K562 (cell line): ENCODE results near the gene LYPD5. TPM values are rescaled to one million over a fixed set of nuclear protein-coding genes. Genes with fewer than 3 reads are reported as not detected.
"Not testable (repeated sequence)": the region's sequence is repeated elsewhere in the genome, so short reads cannot be mapped to it uniquely, and the experiment has no call there.

Experiments
- ATAC-seq: fragments of 200-7000 bp; cut with Tn5 transposase; 3 replicates; pipeline ENCODE4 v1.9.1; 2020; ENCODE audit warnings: moderate library complexity
- BruUV-seq: library from RNA; stranded (reverse); fragments of 400-500 nt; replicated peaks from 2 replicates; lab custom pipeline; 2021; lab: Mats Ljungman, UMichigan
- CTCF ChIA-PET: fragments of 300-600 bp; formaldehyde crosslinking; extraction: SDS; loops from one replicate; lab custom pipeline; 2021; ENCODE audit warnings: low intra/inter-chr PET ratio; lab: Yijun Ruan, JAX
- POLR2A ChIA-PET: fragments of 300-600, 350-650 bp; sonication (Branson Sonifier 250); formaldehyde crosslinking; extraction: SDS; loops from one replicate; lab custom pipeline; 2021; ENCODE audit warnings: antibody characterized with exemption, inconsistent platforms; lab: Yijun Ruan, JAX
- DNase-seq, 4 experiments: peaks; one replicate each; pipeline versions ENCODE4 v3.0.0 to v3.0.0-alpha.2; 2011 to 2018; ENCODE audit warnings: low spot score in 3 of 4, mixed read lengths in 3 of 4; ENCODE audit errors: extremely low read depth in 1 of 4
- FAIRE-seq: peaks from 2 replicates; lab custom pipeline; 2011; peaks lifted over from hg19 to GRCh38; lab: Jason Lieb, UNC
- H2AFZ ChIP-seq: 2 replicates; pipeline ENCODE4 v1.6.0; 2011; ENCODE audit warnings: low read depth, low read length, control low read depth, inconsistent platforms
- H3K27ac ChIP-seq: fragments of 200-600 bp; 3 replicates; pipeline ENCODE4 v1.8.0; 2011; ENCODE audit warnings: low read depth, mild to moderate bottlenecking, control low read depth, inconsistent platforms, low read length, moderate library complexity, mixed read lengths; ENCODE audit errors: extremely low read depth
- H3K27me3 ChIP-seq, 2 experiments: fragments of 300-600 bp in 1 of 2; 2 replicates in 1 of 2; 3 replicates in 1 of 2; pipeline versions ENCODE4 v1.6.0 to v1.8.0; 2011; ENCODE audit warnings: inconsistent platforms in 2 of 2, low read length in 2 of 2, mild to moderate bottlenecking in 1 of 2, mixed read lengths in 1 of 2, moderate library complexity in 1 of 2; ENCODE audit not compliant: control insufficient read depth in 2 of 2, insufficient read depth in 2 of 2
- H3K36me3 ChIP-seq: fragments of 300-600 bp; 3 replicates; pipeline ENCODE4 v1.8.0; 2011; ENCODE audit warnings: mild to moderate bottlenecking, low read length, inconsistent platforms; ENCODE audit not compliant: control insufficient read depth, insufficient read depth
- H3K4me1 ChIP-seq, 2 experiments: fragments of 200-600 bp in 1 of 2; replicated peaks in 1 of 2; 2 replicates in 1 of 2; 3 replicates in 1 of 2; pipeline versions ENCODE4 v1.5.1 to v1.8.0; 2011; ENCODE audit warnings: inconsistent platforms in 2 of 2, low read length in 2 of 2, mild to moderate bottlenecking in 1 of 2, mixed read lengths in 1 of 2, moderate library complexity in 1 of 2; ENCODE audit not compliant: control insufficient read depth in 2 of 2, insufficient read depth in 2 of 2
- H3K4me2 ChIP-seq: 2 replicates; pipeline ENCODE4 v1.6.1; 2011; ENCODE audit warnings: low read length, control low read depth, inconsistent platforms, mixed read lengths; ENCODE audit not compliant: insufficient read depth
- H3K4me3 ChIP-seq: fragments of 200-600 bp; sonication (generic), shearing (Covaris generic); 2 replicates; pipeline ENCODE4 v1.5.1; 2016; ENCODE audit warnings: control low read depth, inconsistent platforms
- H3K79me2 ChIP-seq: fragments of 200-600 bp; 3 replicates; pipeline ENCODE4 v1.8.0; 2011; ENCODE audit warnings: low read length, inconsistent platforms; ENCODE audit not compliant: control insufficient read depth, insufficient read depth
- H3K9ac ChIP-seq, 2 experiments: 2 replicates each; pipeline versions ENCODE4 v1.6.0 to v1.6.1; 2011; ENCODE audit warnings: low read depth in 2 of 2, low read length in 2 of 2, control low read depth in 1 of 2, inconsistent platforms in 1 of 2, mild to moderate bottlenecking in 1 of 2, mixed read lengths in 1 of 2; ENCODE audit not compliant: insufficient read depth in 1 of 2
- H3K9me1 ChIP-seq: one replicate; pipeline ENCODE4 v1.6.0; 2011; ENCODE audit warnings: inconsistent platforms, mild to moderate bottlenecking, low read length, moderate library complexity; ENCODE audit not compliant: control insufficient read depth, insufficient read depth
- H3K9me3 ChIP-seq: replicated peaks from 2 replicates; pipeline ENCODE4 v1.5.1; 2011; ENCODE audit warnings: low read depth, low read length, inconsistent platforms; ENCODE audit not compliant: control insufficient read depth, insufficient read depth
- H4K20me1 ChIP-seq: replicated peaks from 2 replicates; pipeline ENCODE4 v1.6.1; 2011; ENCODE audit warnings: low read length, inconsistent platforms, mixed read lengths; ENCODE audit not compliant: control insufficient read depth, insufficient read depth
- FOXJ2 ChIP-seq: fragments of 200-800 bp; sonication (Bioruptor generic); IDR thresholded peaks from 2 replicates; pipeline ENCODE4 v1.6.1; 2016; ENCODE audit warnings: missing genetic modification characterization, missing compliant biosample characterization
- NR4A1 ChIP-seq, 2 experiments: fragments of 250-450 bp in 1 of 2; fragments of 450-650 bp in 1 of 2; sonication (Bioruptor Pico) in 1 of 2; IDR thresholded peaks; 2 replicates each; pipeline versions ENCODE4 v1.4.0 to v1.6.1; 2016 to 2020; ENCODE audit warnings: mild to moderate bottlenecking in 2 of 2, missing compliant biosample characterization in 1 of 2, missing genetic modification characterization in 1 of 2, moderate library complexity in 1 of 2
- ZKSCAN8 ChIP-seq: fragments of 200-800 bp; sonication (Bioruptor generic); IDR thresholded peaks from 2 replicates; pipeline ENCODE4 v1.6.1; 2016; ENCODE audit warnings: missing genetic modification characterization, missing compliant biosample characterization
- ZNF197 ChIP-seq: fragments of 200-800 bp; sonication (Bioruptor generic); IDR thresholded peaks from 2 replicates; pipeline ENCODE4 v1.6.1; 2016; ENCODE audit warnings: low read depth, missing genetic modification characterization, missing compliant biosample characterization
- ZNF316 ChIP-seq: fragments of 450-650 bp; IDR thresholded peaks from 2 replicates; pipeline ENCODE4 v1.6.1; 2016
- ZNF586 ChIP-seq: fragments of 450-650 bp; formaldehyde crosslinking; conservative IDR thresholded peaks from 2 replicates; pipeline ENCODE4 v1.4.0; 2020; ENCODE audit warnings: mild to moderate bottlenecking, moderate library complexity
- WGBS: fragments of 100-300 bp; shearing (Covaris generic); methylation state at CpG from one replicate; pipeline ENCODE4 v1.1.6; 2016; ENCODE audit warnings: low coverage, mixed read lengths; ENCODE audit not compliant: insufficient coverage; ENCODE audit errors: missing lambda C conversion rate; 5-methylcytosine and 5-hydroxymethylcytosine counted together
- in situ Hi-C: fragments of 300-500 bp; cut with MboI; formaldehyde crosslinking; loops from 4 replicates; pipeline ENCODE4 v1.15.0; 2018; ENCODE audit warnings: inconsistent platforms, mixed read lengths
- intact Hi-C: fragments of 100-400 bp; cut with micrococcal nuclease; formaldehyde crosslinking; loops from 2 replicates; pipeline ENCODE4 v1.14.2; 2022
- polyA plus RNA-seq, 8 experiments: library from polyadenylated mRNA; depleted of rRNA in 4 of 8; stranded (reverse) in 5 of 8; unstranded in 3 of 8; fragments of >200 nt; fragmentation: Nextera tagmentation in 2 of 8; fragmentation: Illumina TruSeq in 1 of 8; extraction: Ambion mirVana in 2 of 8; extraction: Trizol in 1 of 8; gene quantifications; 2 replicates each; pipeline versions ENCODE4 v1.2.1 to v1.2.3, GENCODE V29; 2011 to 2014; ENCODE audit warnings: inconsistent platforms in 1 of 8, missing spikeins in 1 of 8
- total RNA-seq, 7 experiments: library from RNA; depleted of rRNA in 6 of 7; stranded (reverse); fragments of >200 nt in 6 of 7; fragmentation: Illumina TruSeq in 2 of 7; extraction: Trizol in 2 of 7; gene quantifications; 2 replicates each; pipeline versions ENCODE4 v1.2.1 to v1.2.3, GENCODE V29; 2011 to 2021; ENCODE audit warnings: low replicate concordance in 1 of 7
- TF ChIP-seq, protein P1 (sequence below), 2 experiments: fragments of 200-800 bp in 1 of 2; sonication (Bioruptor generic) in 1 of 2; sonication (generic) in 1 of 2; formaldehyde crosslinking in 1 of 2; IDR thresholded peaks in 1 of 2; conservative IDR thresholded peaks in 1 of 2; 2 replicates each; pipeline versions ENCODE4 v1.5.0 to v1.6.1; 2016 to 2020; ENCODE audit warnings: missing compliant biosample characterization in 1 of 2, missing genetic modification characterization in 1 of 2, missing genetic modification reagents in 1 of 2
- TF ChIP-seq, protein P2 (sequence below): fragments of 450-650 bp; IDR thresholded peaks from 2 replicates; pipeline ENCODE4 v1.7.0; 2016; ENCODE audit warnings: borderline replicate concordance
- TF ChIP-seq, protein P3 (sequence below): fragments of 200-800 bp; sonication (Bioruptor generic); IDR thresholded peaks from 2 replicates; pipeline ENCODE4 v1.6.1; 2017; ENCODE audit warnings: missing genetic modification characterization, missing compliant biosample characterization
- TF ChIP-seq, protein P4 (sequence below): IDR thresholded peaks from 2 replicates; pipeline ENCODE4 v1.6.1; 2011; ENCODE audit warnings: borderline replicate concordance, low read depth, mild to moderate bottlenecking, moderate library complexity, low read length; ENCODE audit not compliant: insufficient read depth, poor library complexity, severe bottlenecking
- TF ChIP-seq, protein P5 (sequence below): fragments of 250-450 bp; sonication (Bioruptor Pico); IDR thresholded peaks from 2 replicates; pipeline ENCODE4 v1.5.0; 2020; ENCODE audit warnings: mild to moderate bottlenecking

The LYPD5 gene
- total and polyA plus RNA-seq, 9 of the 15 experiments (the other 6 are each of a cell fraction or from before 2014, with no cell fraction given), result 0.03 to 0.22 (median 0.10) TPM; not detected in 3

DNA sequence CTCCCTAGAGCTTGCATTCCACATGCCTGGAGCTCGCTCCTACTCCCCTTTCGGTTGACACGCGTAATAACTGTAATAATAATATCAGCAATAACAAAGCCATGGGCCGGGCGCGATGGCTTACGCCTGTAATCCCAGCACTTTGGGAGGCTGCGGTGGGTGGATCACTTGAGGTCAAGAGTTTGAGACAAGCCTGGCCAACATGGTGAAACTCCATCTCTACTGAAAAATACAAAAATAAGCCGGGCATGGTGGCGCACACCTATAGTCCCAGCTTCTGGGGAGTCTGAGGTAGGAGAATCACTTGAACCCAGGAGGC, 27.3 kb downstream of the LYPD5 start:
- H3K9me1 ChIP-seq; DNase-seq; H3K27me3 ChIP-seq; in situ Hi-C loops; H4K20me1 ChIP-seq; H3K9me3 ChIP-seq; BruUV-seq; FAIRE-seq; TF ChIP-seq NR4A1 (CRISPR knock-in tag; IDR thresholded peaks at IDR 0.05): not testable (repeated sequence)
- H3K4me1 ChIP-seq, result peaks cover 65 to 69% of the 10 kb centered on the region in 2 experiments
- peak overlapping the region; percentile 90 for H3K4me2 ChIP-seq
- peaks cover 30% of the 10 kb centered on the region for H3K36me3 ChIP-seq
- CTCF ChIA-PET, result interaction anchor here (0.7 to 2.0 kb wide), 4 partner anchors 9 to 30 kb away, joined by 3 to 14 read pairs (median 4); no protein-coding TSS in a partner anchor
- peaks cover 74% of the 10 kb centered on the region for H3K79me2 ChIP-seq
- POLR2A ChIA-PET, result interaction anchor here (1.0 to 9.9 kb wide), 4 partner anchors 9 to 21 kb away, joined by 5 to 71 read pairs (median 24); partner anchors contain the start of gene SMG9
- H3K27ac ChIP-seq, result peak overlapping the region; percentile 95
- WGBS, result 11% methylated on average over 11 of the region's 11 CpGs
- peak overlapping the region; percentile 51; the same call in 1 of the 2 replicates for H3K4me3 ChIP-seq
- H2AFZ ChIP-seq, result peak overlapping the region; percentile 90
- ATAC-seq, result peak; percentile 48
- intact Hi-C loops, result loop anchor here (1.0 kb wide), 1 partner anchor 10 kb away; no protein-coding TSS in a partner anchor
- H3K9ac ChIP-seq, result peak overlapping the region; percentile 69 to 75; a peak in 3 of 4 replicates
- TF ChIP-seq, protein P1, sequence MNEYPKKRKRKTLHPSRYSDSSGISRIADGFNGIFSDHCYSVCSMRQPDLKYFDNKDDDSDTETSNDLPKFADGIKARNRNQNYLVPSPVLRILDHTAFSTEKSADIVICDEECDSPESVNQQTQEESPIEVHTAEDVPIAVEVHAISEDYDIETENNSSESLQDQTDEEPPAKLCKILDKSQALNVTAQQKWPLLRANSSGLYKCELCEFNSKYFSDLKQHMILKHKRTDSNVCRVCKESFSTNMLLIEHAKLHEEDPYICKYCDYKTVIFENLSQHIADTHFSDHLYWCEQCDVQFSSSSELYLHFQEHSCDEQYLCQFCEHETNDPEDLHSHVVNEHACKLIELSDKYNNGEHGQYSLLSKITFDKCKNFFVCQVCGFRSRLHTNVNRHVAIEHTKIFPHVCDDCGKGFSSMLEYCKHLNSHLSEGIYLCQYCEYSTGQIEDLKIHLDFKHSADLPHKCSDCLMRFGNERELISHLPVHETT (CRISPR knock-in tag; conservative IDR thresholded peaks at IDR 0.05 in 1 of 2, IDR thresholded peaks at IDR 0.05 in 1 of 2), result peak in 1 of 2 experiments; percentile 3; a peak in 1 of 4 replicates
- TF ChIP-seq, protein P2, sequence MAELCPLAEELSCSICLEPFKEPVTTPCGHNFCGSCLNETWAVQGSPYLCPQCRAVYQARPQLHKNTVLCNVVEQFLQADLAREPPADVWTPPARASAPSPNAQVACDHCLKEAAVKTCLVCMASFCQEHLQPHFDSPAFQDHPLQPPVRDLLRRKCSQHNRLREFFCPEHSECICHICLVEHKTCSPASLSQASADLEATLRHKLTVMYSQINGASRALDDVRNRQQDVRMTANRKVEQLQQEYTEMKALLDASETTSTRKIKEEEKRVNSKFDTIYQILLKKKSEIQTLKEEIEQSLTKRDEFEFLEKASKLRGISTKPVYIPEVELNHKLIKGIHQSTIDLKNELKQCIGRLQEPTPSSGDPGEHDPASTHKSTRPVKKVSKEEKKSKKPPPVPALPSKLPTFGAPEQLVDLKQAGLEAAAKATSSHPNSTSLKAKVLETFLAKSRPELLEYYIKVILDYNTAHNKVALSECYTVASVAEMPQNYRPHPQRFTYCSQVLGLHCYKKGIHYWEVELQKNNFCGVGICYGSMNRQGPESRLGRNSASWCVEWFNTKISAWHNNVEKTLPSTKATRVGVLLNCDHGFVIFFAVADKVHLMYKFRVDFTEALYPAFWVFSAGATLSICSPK, result 0 out of 2 replicates have a peak, but pooled peaks have one; percentile 36
- TF ChIP-seq NR4A1 (tag; IDR thresholded peaks at IDR 0.05) (peak; percentile 6; the same call in 1 of the 2 replicates), ZNF586 (CRISPR knock-in tag) (0 out of 2 replicates have a peak, but pooled peaks have one; percentile 0), FOXJ2 (tag) (0 out of 2 replicates have a peak, but pooled peaks have one; percentile 35), ZKSCAN8 (CRISPR knock-in tag) (peak; percentile 63), ZNF316 (0 out of 2 replicates have a peak, but pooled peaks have one; percentile 11), ZNF197 (0 out of 2 replicates have a peak, but pooled peaks have one; percentile 31)
- TF ChIP-seq, protein P3, sequence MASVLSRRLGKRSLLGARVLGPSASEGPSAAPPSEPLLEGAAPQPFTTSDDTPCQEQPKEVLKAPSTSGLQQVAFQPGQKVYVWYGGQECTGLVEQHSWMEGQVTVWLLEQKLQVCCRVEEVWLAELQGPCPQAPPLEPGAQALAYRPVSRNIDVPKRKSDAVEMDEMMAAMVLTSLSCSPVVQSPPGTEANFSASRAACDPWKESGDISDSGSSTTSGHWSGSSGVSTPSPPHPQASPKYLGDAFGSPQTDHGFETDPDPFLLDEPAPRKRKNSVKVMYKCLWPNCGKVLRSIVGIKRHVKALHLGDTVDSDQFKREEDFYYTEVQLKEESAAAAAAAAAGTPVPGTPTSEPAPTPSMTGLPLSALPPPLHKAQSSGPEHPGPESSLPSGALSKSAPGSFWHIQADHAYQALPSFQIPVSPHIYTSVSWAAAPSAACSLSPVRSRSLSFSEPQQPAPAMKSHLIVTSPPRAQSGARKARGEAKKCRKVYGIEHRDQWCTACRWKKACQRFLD (CRISPR knock-in tag), result peak; percentile 84
- TF ChIP-seq, protein P4, sequence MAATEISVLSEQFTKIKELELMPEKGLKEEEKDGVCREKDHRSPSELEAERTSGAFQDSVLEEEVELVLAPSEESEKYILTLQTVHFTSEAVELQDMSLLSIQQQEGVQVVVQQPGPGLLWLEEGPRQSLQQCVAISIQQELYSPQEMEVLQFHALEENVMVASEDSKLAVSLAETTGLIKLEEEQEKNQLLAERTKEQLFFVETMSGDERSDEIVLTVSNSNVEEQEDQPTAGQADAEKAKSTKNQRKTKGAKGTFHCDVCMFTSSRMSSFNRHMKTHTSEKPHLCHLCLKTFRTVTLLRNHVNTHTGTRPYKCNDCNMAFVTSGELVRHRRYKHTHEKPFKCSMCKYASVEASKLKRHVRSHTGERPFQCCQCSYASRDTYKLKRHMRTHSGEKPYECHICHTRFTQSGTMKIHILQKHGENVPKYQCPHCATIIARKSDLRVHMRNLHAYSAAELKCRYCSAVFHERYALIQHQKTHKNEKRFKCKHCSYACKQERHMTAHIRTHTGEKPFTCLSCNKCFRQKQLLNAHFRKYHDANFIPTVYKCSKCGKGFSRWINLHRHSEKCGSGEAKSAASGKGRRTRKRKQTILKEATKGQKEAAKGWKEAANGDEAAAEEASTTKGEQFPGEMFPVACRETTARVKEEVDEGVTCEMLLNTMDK, result peak; percentile 45
- TF ChIP-seq, protein P5, sequence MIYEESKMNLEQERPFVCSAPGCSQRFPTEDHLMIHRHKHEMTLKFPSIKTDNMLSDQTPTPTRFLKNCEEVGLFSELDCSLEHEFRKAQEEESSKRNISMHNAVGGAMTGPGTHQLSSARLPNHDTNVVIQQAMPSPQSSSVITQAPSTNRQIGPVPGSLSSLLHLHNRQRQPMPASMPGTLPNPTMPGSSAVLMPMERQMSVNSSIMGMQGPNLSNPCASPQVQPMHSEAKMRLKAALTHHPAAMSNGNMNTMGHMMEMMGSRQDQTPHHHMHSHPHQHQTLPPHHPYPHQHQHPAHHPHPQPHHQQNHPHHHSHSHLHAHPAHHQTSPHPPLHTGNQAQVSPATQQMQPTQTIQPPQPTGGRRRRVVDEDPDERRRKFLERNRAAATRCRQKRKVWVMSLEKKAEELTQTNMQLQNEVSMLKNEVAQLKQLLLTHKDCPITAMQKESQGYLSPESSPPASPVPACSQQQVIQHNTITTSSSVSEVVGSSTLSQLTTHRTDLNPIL, result 0 out of 2 replicates have a peak, but pooled peaks have one; percentile 40
